HEK293 (cell line): ENCODE measurements around the gene WDR12.

Source experiments
- CTCF ChIA-PET: fragments of 350-600 bp; formaldehyde crosslinking; extraction: SDS; loops from one replicate; lab custom pipeline; 2021; ENCODE audit warnings: antibody characterized with exemption; lab: Yijun Ruan, JAX
- POLR2A ChIA-PET: fragments of 300-600 bp; formaldehyde crosslinking; extraction: SDS; loops from one replicate; lab custom pipeline; 2020; ENCODE audit warnings: antibody characterized with exemption, inconsistent platforms; lab: Yijun Ruan, JAX
- H3K27ac ChIP-seq: fragments of 200-500 bp; sonication (Bioruptor generic); 2 replicates; pipeline ENCODE4 v1.5.1; 2014; ENCODE audit warnings: low read depth, low read length, control low read depth, inconsistent platforms; ENCODE audit errors: extremely low read depth
- H3K36me3 ChIP-seq, 2 experiments: fragments of 200-500 bp in 1 of 2; sonication (Bioruptor generic) in 1 of 2; 1 replicate in 1 of 2; 2 replicates in 1 of 2; pipeline ENCODE4 v1.5.1; 2014 to 2017; ENCODE audit warnings: inconsistent platforms in 2 of 2, low read length in 2 of 2; ENCODE audit not compliant: control insufficient read depth in 2 of 2, insufficient read depth in 1 of 2
- H3K4me1 ChIP-seq: fragments of 200-500 bp; sonication (Bioruptor generic); 2 replicates; pipeline ENCODE4 v1.5.1; 2014; ENCODE audit warnings: mild to moderate bottlenecking, low read length, inconsistent platforms; ENCODE audit not compliant: control insufficient read depth, insufficient read depth
- H3K4me3 ChIP-seq: 2 replicates; pipeline ENCODE4 v1.5.1; 2011; ENCODE audit warnings: low read depth, mild to moderate bottlenecking, control low read depth, low read length, moderate library complexity
- H3K9me3 ChIP-seq: fragments of 200-500 bp; sonication (Bioruptor generic); 2 replicates; pipeline ENCODE4 v1.5.1; 2014; ENCODE audit warnings: low read depth, low read length, inconsistent platforms; ENCODE audit not compliant: control insufficient read depth, insufficient read depth
- SP2 ChIP-seq: fragments of 450-650 bp; formaldehyde crosslinking; IDR thresholded peaks from 2 replicates; pipeline ENCODE4 v1.5.1; 2016; ENCODE audit warnings: missing biosample characterization, missing genetic modification characterization
- WT1 ChIP-seq: fragments of 450-650 bp; formaldehyde crosslinking; IDR thresholded peaks from 2 replicates; pipeline ENCODE4 v1.5.1; 2016; ENCODE audit warnings: missing biosample characterization, missing genetic modification characterization
- ZFP41 ChIP-seq: fragments of 450-650 bp; formaldehyde crosslinking; IDR thresholded peaks from 2 replicates; pipeline ENCODE4 v1.5.1; 2016; ENCODE audit warnings: missing biosample characterization, missing genetic modification characterization, borderline replicate concordance
- ZNF211 ChIP-seq: fragments of 450-650 bp; formaldehyde crosslinking; IDR thresholded peaks from 2 replicates; pipeline ENCODE4 v1.5.1; 2016; ENCODE audit warnings: low read depth, missing biosample characterization, missing genetic modification characterization
- ZNF24 ChIP-seq: fragments of 450-650 bp; formaldehyde crosslinking; IDR thresholded peaks from 2 replicates; pipeline ENCODE4 v1.5.1; 2016; ENCODE audit warnings: missing biosample characterization, missing genetic modification characterization
- ZNF292 ChIP-seq: fragments of 450-650 bp; formaldehyde crosslinking; IDR thresholded peaks from 2 replicates; pipeline ENCODE4 v1.5.1; 2016; ENCODE audit warnings: low read depth, missing biosample characterization, missing genetic modification characterization, borderline replicate concordance
- ZNF302 ChIP-seq: fragments of 450-650 bp; formaldehyde crosslinking; IDR thresholded peaks from 2 replicates; pipeline ENCODE4 v1.5.1; 2016; ENCODE audit warnings: missing biosample characterization, missing genetic modification characterization, low read depth
- ZNF366 ChIP-seq: fragments of 450-650 bp; formaldehyde crosslinking; conservative IDR thresholded peaks from 2 replicates; pipeline ENCODE4 v1.5.1; 2016; ENCODE audit warnings: missing biosample characterization, missing genetic modification characterization
- ZNF394 ChIP-seq: fragments of 450-650 bp; formaldehyde crosslinking; IDR thresholded peaks from 2 replicates; pipeline ENCODE4 v1.5.1; 2016; ENCODE audit warnings: missing biosample characterization, missing genetic modification characterization, mild to moderate bottlenecking, moderate library complexity, borderline replicate concordance
- ZNF513 ChIP-seq: fragments of 450-650 bp; IDR thresholded peaks from 2 replicates; pipeline ENCODE4 v1.5.1; 2018; ENCODE audit warnings: missing biosample characterization, missing genetic modification characterization
- ZNF529 ChIP-seq: fragments of 450-650 bp; formaldehyde crosslinking; IDR thresholded peaks from 2 replicates; pipeline ENCODE4 v1.5.1; 2017; ENCODE audit warnings: missing genetic modification characterization, missing biosample characterization; ENCODE audit not compliant: insufficient replicate concordance
- ZNF610 ChIP-seq: fragments of 450-650 bp; formaldehyde crosslinking; IDR thresholded peaks from 2 replicates; pipeline ENCODE4 v1.5.1; 2016; ENCODE audit warnings: missing biosample characterization, missing genetic modification characterization, borderline replicate concordance
- ZNF660 ChIP-seq: fragments of 450-650 bp; IDR thresholded peaks from 2 replicates; pipeline ENCODE4 v1.5.1; 2018; ENCODE audit warnings: missing biosample characterization, mild to moderate bottlenecking, missing genetic modification characterization
- ZNF692 ChIP-seq: fragments of 450-650 bp; formaldehyde crosslinking; IDR thresholded peaks from 2 replicates; pipeline ENCODE4 v1.5.1; 2016; ENCODE audit warnings: missing biosample characterization, missing genetic modification characterization
- ZNF837 ChIP-seq: fragments of 450-650 bp; formaldehyde crosslinking; IDR thresholded peaks from 2 replicates; pipeline ENCODE4 v1.5.1; 2016; ENCODE audit warnings: missing biosample characterization, missing genetic modification characterization
- TF ChIP-seq, protein P1 (sequence below): fragments of 450-650 bp; formaldehyde crosslinking; IDR thresholded peaks from 2 replicates; pipeline ENCODE4 v1.5.1; 2017; ENCODE audit warnings: missing biosample characterization, missing genetic modification characterization
- TF ChIP-seq, protein P2 (sequence below): fragments of 450-650 bp; formaldehyde crosslinking; IDR thresholded peaks from 2 replicates; pipeline ENCODE4 v1.5.1; 2016; ENCODE audit warnings: missing biosample characterization, missing genetic modification characterization

The WDR12 gene

DNA sequence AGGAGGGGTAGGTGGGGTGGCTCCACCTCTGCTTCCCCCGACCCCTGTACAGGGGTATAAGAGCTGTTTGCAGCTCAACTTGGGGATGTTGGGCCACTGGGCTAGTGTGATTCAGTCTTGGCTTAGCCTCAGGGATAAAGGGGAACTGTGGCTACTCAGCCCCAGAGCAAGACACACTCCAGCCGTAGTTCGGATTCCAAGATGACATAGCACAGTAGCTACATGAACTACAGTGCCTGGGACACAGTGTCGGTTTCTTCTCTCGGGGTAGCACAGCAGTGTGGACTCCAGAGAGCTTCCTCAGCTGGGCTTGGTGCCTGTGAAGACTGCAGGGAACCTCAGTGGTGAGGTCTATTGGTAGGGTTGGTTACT, 21.7 kb upstream of the WDR12 start:
- CTCF ChIA-PET: interaction anchor here (0.7 kb wide), 1 partner anchor 175 kb away, joined by 3 read pairs; no protein-coding TSS in a partner anchor
- no peaks in the 10 kb centered on the region for H3K4me1 ChIP-seq
- no peak overlapping the region for H3K4me3 ChIP-seq
- H3K27ac ChIP-seq: no peak overlapping the region
- TF ChIP-seq ZFP41: no peak
- no peak for TF ChIP-seq ZNF692 (tag by site-specific recombination)
- no peak for TF ChIP-seq ZNF610
- TF ChIP-seq ZNF513 (tag by site-specific recombination): no peak
- no peak for TF ChIP-seq ZNF366 (tag by site-specific recombination)
- TF ChIP-seq ZNF211 (tag by site-specific recombination): no peak
- no peak for TF ChIP-seq ZNF302 (tag by site-specific recombination)
- TF ChIP-seq, all 188 proteins: peak for 0
- POLR2A ChIA-PET: no interaction called here
- Histone ChIP-seq H3K36me3 (peaks cover 0 to 4% of the 10 kb centered on the region in 2 experiments; a peak in 1 of 3 replicates), H3K9me3 (no peaks in the 10 kb centered on the region)

DNA sequence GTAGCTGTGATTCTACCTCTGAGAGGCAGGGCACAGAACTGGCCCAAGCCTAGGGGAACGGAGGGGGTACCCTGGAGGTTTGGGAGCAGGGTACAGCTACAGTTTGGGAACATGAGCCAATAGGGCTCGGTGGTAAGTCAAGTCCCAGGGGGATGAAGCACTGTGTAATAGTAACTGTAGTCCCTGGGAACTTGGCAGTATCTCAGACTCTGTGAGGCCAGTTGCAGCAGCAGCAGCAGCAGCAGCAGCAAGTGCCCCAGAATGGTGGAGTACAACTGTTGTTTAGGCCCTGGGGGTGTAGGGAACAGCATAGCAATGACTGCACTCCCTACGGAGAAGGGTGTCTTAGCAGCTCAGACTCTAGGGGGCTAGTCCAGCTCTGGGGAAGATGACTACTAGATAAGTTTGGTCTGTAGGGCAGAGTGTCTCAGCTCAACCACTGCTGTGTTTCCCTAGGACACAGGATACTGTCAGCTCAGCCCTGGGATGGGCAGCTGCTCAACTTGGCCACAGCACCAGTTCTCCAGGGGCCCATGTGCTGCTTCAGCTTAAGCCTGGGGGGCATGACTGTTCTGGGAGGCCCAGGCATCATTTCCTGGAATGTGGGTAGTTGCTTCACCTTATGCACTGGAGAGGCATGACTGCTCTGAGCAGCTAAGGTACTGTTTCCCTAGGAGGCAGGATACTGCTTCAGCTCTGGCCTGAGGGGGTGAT, 21.1 kb upstream of the WDR12 start:
- Histone ChIP-seq H3K9me3 (no peaks in the 10 kb centered on the region), H3K4me3 (no peak overlapping the region), H3K4me1 (no peaks in the 10 kb centered on the region), H3K27ac (no peak overlapping the region), H3K36me3 (peaks cover 0 to 4% of the 10 kb centered on the region in 2 experiments; a peak in 1 of 3 replicates)
- TF ChIP-seq, protein P1, sequence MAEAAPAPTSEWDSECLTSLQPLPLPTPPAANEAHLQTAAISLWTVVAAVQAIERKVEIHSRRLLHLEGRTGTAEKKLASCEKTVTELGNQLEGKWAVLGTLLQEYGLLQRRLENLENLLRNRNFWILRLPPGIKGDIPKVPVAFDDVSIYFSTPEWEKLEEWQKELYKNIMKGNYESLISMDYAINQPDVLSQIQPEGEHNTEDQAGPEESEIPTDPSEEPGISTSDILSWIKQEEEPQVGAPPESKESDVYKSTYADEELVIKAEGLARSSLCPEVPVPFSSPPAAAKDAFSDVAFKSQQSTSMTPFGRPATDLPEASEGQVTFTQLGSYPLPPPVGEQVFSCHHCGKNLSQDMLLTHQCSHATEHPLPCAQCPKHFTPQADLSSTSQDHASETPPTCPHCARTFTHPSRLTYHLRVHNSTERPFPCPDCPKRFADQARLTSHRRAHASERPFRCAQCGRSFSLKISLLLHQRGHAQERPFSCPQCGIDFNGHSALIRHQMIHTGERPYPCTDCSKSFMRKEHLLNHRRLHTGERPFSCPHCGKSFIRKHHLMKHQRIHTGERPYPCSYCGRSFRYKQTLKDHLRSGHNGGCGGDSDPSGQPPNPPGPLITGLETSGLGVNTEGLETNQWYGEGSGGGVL (tag by site-specific recombination): no peak
- no peak for TF ChIP-seq ZNF660 (tag by site-specific recombination)
- TF ChIP-seq ZNF837 (tag by site-specific recombination): no peak
- TF ChIP-seq ZNF24: no peak
- POLR2A ChIA-PET: no interaction called here
- CTCF ChIA-PET: no interaction called here

- H3K27ac ChIP-seq: no peak overlapping the region
- no peak for TF ChIP-seq WT1 (tag by site-specific recombination)
- no peak for TF ChIP-seq ZNF302 (tag by site-specific recombination)
- TF ChIP-seq ZNF394 (tag by site-specific recombination): no peak
- TF ChIP-seq ZNF292 (tag by site-specific recombination): no peak
- TF ChIP-seq, protein P2, sequence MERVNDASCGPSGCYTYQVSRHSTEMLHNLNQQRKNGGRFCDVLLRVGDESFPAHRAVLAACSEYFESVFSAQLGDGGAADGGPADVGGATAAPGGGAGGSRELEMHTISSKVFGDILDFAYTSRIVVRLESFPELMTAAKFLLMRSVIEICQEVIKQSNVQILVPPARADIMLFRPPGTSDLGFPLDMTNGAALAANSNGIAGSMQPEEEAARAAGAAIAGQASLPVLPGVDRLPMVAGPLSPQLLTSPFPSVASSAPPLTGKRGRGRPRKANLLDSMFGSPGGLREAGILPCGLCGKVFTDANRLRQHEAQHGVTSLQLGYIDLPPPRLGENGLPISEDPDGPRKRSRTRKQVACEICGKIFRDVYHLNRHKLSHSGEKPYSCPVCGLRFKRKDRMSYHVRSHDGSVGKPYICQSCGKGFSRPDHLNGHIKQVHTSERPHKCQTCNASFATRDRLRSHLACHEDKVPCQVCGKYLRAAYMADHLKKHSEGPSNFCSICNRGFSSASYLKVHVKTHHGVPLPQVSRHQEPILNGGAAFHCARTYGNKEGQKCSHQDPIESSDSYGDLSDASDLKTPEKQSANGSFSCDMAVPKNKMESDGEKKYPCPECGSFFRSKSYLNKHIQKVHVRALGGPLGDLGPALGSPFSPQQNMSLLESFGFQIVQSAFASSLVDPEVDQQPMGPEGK (tag by site-specific recombination): no peak
- no peak for TF ChIP-seq ZNF529 (tag by site-specific recombination)
- no peak for TF ChIP-seq SP2 (tag by site-specific recombination)
- TF ChIP-seq, protein P1 (tag by site-specific recombination): no peak
- CTCF ChIA-PET: no interaction called here
- peaks cover 0 to 6% of the 10 kb centered on the region in 2 experiments; a peak in 2 of 3 replicates for H3K36me3 ChIP-seq
- no peaks in the 10 kb centered on the region for H3K4me1 ChIP-seq
- no peaks in the 10 kb centered on the region for H3K9me3 ChIP-seq
- H3K4me3 ChIP-seq: no peak overlapping the region
- POLR2A ChIA-PET: no interaction called here
Observed at GRCh38 chr2:202918860-202919259, 7.4 kb upstream of the WDR12 start.
